OCI-M2 (cell line): ENCODE data around the gene PPT1.

Experiments used
- DNase-seq: peaks from one replicate; lab custom pipeline; 2025; ENCODE audit not compliant: unreplicated experiment; lab: John Stamatoyannopoulos, UW

PPT1 gene

DNA sequence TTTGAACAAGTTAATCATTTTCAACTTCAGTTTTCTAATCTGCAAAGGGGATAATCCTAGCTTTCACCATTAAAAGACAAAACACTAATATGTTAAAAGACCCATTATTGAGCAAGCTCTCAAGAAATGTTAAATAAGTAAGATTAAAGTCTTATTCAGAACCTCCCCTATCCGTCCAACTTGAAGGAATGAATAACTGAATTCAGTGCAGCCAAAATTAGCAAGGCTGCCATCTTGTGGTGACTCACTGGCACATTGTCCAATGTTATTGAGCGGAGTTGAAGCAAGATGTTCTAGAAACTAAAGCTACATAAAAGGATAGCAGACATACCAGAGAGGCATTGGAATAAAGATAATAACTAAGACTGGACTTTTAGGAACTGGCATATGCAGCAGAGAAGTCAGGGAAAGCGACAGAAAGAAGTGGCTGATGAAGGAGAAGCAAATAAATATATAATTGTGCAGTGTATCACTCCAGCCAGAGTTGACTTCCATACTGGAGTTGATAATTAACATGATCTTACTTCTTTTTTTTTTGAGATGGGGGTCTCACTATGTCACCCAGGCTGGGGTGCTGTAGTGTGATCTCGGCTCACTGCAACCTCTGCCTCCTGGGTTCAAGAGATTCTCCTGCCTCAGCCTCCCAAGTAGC lies 64.7 kb downstream of the PPT1 start:
- DNase-seq, result no peak

DNA sequence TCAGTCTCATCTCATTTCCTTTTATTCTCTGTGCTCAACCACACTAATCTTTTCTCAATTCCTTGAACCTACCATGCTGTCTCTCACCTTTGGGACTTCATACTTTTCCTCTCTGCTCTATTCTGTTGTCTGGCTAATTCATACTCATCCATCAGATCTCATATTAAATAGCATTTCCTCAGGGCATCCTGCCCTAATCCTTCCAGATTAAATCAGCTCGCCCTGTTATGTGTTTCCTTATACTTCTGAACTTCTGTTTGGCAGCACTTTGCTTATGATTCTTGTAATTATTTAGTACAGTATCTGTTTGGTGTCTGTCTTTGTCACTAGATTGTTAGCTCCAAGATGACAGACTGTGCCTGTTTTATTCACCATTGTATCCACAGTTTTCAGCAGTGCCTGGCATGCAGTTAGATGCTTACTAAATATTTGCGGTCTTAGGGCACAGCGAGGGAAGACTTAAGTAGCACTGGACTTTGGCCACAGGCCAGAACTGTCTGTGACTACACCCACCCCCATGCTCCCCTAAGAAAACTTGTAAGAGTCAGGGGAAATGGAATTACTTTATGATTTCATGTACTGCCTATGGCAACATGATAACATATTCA lies 66.4 kb downstream of the PPT1 start:
- no peak for DNase-seq

DNA sequence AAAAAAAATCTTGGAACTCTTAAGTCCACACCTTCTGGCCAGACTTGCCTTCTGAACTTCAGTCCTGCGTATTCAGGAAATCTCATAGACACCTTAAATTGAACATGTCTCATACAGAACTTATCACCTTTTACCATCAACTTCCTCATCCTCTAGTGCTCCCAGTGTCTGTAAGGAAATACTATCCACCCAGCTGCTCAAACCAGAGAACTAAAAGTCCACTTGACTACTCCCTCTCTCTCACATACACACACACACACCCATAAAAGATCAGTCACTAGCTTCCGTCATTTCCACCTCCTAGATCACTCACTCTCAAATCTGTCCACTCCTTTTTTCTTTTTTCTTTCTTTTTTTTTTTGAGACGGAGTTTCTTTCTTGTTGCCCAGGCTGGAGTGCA lies 67.4 kb downstream of the PPT1 start:
- no peak for DNase-seq

DNA sequence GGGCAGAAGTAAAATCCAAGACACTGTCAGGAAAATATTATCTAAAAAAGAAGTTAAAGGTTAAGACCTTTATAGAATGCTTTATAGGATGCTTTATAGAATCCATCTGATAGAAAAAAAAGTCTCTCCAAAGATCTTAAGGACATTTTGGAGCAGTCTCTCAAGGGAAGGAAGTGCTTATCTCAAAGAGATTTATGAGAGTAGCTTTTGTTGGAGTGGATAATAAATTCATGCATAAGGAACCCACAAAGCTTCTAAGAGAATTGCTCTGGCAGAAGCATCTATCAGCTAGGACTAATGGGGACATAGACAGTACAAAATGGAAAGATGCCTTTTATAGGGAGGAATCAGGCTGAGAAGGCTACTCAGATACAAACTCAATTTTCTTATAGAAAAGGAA lies 69.4 kb downstream of the PPT1 start:
- no peak for DNase-seq

DNA sequence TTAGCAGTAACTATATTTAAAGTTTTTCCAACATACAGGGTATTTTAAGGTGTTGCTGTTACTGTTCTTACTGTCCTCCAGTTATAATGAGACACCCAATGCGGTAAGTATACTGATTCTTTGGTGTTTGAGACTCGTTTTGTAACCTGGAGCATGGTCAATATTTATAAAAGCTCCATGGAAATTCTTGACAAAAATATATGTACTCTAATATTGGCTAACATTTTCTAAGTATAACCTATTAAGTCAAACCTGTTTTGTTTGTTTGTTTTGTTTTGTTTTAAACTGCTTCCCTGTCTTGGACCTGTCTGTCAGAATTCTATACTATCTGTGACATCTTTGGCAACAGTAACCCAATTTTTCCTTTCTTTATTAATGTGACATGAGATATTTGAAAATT lies 72.4 kb downstream of the PPT1 start:
- DNase-seq, result no peak

DNA sequence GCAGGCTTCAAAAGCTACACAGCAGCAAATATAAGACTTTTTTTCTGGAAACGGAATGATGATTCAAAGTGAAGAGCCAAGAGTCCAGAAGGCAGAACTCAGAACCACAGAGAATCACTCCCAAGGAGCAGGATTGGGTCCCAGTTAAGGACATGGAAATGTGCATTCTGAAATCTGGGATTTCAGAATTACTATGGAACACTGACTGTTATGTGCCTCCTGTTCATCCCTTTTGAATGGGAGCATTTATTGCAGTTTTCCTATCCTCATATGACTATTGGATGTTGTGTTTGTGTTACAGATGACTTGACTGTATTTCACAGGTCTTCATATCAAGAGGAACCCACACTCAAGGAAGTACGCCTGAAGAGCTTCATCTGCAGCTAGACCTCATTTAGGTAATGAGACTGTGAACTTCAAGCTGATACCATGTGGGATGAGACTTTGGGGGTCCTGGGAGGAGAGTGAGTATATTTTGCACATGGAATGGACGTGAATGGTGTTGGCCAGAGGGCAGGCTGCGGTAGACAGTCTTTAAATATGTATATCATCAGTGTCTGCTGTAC lies 73.6 kb downstream of the PPT1 start:
- no peak for DNase-seq
